H54 (cell line): ENCODE results near the gene MARCKSL1.
A peak's percentile ranks its signal among the peaks of the same experiment; 100 is the strongest.

Experiments
- DNase-seq: peaks from one replicate; pipeline ENCODE4 v3.0.0; 2011; ENCODE audit warnings: low spot score, mixed read lengths; ENCODE audit not compliant: insufficient read length
- FAIRE-seq: peaks from 3 replicates; lab custom pipeline; 2011; peaks lifted over from hg19 to GRCh38; lab: Jason Lieb, UNC
- POLR2A ChIP-seq: IDR thresholded peaks from 2 replicates; pipeline ENCODE4 v1.6.1; 2011; ENCODE audit warnings: low read depth, mild to moderate bottlenecking, low read length

The MARCKSL1 gene, protein sequence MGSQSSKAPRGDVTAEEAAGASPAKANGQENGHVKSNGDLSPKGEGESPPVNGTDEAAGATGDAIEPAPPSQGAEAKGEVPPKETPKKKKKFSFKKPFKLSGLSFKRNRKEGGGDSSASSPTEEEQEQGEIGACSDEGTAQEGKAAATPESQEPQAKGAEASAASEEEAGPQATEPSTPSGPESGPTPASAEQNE

DNA sequence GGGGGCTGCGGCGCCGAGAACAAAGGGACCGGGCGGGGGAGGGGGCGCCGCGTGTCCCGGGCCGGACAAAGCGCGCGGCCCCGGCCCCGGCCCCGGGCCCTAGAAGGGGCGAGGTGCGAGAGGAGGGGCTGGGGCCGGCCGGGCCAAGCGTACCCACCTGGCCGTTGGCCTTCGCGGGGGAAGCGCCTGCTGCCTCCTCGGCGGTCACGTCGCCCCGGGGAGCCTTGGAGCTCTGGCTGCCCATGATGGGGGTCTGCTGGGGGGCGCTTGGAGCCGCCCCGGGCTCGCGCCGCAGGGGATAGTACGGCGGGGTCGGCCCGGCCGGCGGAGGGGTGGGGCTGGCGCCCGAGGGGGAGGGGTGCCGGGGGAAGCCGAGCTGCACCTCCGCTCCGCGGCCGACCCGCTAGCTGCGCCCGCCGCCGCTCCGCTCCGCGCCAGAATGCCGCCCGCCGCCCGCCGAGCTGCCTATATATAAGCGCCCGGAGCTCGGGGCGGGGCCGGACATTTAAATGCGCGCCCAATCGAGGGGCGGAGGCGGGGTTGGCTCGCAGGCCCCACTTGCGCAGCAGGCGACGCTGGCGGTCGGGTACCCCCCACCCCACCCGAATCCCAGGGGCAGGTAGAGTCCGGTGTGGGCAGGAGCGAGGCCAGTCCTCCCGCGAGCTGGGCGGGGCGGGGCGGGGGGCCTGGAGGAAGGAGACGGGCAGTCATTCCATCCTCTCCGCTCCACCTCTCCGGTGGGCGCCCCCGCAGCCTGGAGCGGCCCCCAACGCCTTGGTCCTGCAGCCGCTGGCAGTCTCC is at the start of gene MARCKSL1:
Gene MARCKSL1 (minus strand): TSS at position 444 of the 801 bp plus-strand sequence. CDS start 200 bp downstream, at position 244.
- peak; percentile 81 for TF ChIP-seq POLR2A
- FAIRE-seq, result no peak
- no peak for DNase-seq

DNA sequence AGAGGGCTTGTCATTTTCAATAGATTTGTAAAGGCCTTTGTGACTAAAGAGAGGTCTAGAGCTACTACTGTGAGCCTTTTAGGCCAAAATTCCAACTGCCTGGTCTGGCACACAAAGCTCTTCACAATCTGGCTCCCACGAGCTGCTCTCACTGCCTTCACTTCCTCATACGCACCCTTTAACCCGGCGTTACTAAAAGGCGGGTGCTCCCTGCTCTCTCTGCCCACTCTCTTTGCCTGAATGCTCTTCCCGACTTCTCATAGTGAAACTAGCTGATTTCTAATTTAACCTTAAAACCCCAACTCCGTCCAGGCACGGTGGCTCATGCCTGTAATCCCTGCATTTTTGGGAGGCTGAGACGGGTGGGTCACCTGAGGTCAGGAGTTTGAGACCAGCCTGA is 44.0 kb upstream of the MARCKSL1 start:
- FAIRE-seq, result no peak
- no peak for DNase-seq
- no peak for TF ChIP-seq POLR2A

DNA sequence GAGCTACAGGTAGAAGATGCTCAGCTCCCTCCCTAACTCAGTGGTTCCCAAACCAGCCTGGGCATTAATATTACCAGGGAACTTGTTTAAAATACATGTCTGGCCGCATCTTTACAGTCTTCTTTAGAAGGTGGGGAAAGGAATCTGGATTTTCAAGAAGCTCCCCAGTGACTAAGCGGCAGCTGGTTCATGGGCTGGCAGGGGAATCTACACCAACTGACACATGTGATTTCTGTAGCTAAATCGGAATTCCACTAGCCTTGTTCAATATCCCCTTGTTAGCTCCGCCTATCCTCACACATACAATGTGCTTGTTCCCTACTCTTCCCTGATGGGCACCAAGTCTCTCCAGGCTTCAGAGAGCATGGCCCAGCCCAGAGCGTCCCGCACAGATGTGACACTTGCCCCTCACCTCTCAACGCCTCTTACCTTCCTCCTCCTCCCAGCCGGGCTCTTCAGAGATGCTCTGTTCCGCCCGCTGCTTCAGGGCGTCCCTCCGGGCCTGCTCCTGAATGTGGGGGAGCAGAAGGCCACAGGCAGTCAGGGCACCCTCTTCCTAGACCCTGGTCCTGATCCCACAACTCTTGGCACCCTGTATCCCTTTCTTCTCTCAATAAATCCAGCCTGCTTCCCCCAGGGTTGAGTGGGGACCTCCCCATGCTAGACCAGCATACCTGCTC is 41.6 kb upstream of the MARCKSL1 start:
- TF ChIP-seq POLR2A, result no peak
- DNase-seq (no peak), FAIRE-seq (no peak)

DNA sequence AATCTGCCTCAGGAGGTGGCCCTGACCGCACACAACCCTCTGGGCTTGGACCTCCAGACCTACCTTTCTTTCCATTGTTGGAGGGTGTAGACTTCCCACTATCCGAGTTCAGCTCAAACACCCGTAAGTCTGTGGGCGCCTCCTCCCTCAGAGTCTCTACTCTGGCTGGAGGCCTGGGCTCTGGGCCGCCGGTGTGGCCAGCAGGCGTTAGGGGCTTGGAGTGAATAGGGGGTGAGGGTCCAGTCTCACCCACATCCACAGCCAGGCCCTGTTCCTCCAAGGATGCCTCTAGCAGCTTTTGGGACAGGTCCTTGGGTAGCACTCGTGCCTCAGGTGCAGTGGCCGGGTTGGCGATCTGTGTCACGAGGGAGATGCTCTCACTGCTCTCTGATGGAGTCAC is 40.2 kb upstream of the MARCKSL1 start:
- DNase-seq, result no peak
- FAIRE-seq, result no peak
- no peak for TF ChIP-seq POLR2A

DNA sequence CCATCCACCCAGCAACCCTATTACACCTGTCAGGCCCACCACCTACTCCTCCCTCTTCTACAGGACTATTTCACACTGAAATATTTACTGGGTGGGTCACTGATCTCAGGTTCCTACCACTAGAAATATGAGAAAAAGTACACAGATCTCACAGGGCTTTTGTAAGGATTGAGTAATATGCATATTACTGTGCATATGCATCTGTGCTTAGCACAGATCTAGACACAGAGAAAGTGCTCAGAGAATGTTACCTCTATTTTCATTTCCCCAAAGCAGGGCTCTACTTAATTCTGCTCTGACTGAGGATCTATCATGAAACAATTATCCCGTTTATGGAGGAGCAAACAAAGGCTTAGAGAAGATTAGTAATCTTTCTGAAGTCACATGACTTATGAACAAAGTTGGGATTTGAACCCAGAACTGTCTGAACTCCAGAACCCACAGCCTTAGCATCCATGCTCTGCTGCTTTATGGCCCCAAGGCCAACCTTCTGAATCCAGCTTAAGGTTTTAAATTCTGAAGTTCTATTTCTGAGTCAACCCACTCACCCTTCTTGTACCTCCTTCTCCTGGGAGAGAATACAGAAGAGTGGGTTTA is 38.1 kb upstream of the MARCKSL1 start:
- DNase-seq (no peak), FAIRE-seq (no peak)
- no peak for TF ChIP-seq POLR2A

DNA sequence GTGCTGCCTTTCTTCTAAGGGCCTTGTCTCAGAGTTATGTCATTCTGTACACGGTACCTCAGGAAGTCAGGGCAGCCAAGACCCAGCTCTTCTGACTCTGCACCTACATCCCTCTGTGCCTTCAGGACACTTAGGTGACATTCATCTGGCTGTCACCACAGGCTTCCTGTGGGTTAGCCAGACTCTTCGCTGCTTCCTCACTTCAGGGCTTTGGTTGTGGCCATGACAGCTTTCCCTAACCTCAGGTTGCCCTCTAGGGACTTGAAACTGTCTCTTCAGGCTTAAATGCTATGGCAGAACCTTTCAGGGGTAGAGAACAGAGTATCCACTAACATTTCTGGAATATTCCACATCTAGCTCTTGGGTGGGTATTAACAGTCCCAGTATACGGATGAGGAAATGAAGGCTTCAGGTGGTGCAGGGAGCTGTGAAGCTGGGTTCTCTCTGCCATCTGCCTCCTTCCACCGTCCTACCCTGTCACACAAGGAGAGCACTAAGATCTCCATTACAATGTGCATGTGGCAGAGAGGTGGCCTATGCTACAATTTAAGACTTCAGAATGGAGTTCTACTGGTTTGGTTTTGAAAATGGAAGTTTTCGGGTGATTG is 36.2 kb upstream of the MARCKSL1 start:
- DNase-seq, result no peak
- TF ChIP-seq POLR2A, result no peak
- FAIRE-seq, result no peak

DNA sequence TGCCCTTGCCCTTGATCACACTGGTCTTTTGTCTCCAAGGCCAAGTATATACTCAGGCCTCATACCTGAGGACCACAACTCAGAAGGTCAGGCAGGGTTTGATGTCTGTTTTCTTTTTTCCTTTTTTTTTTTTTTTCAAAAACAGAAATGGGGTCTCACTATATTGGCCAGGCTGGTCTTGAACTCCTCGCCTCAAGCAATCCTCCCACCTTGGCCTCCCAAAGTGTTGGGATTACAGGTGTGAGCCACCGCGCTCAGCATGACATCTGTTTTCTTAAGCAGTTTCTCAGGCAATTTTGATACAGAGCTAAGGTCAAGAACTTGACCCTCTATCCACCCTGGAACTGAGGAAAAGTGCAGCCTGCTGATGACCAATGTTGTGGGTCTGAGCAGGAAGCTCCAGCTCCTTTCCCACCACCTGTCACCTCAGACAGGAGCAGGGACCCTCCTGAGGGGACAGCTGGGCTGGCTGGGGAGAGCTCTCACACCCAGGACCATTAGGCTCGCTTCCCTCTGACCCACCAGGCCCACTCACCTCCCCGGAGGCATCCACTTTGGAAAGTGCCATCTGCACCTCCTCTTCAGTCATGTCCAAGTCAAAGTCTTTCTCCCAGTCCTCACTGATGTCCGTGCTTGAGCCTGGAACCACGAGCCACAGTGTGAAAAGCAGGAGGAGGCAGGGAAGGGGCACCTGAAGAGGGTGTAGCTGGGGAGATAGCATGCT is 32.0 kb upstream of the MARCKSL1 start:
- TF ChIP-seq POLR2A, result no peak
- FAIRE-seq (no peak), DNase-seq (no peak)

DNA sequence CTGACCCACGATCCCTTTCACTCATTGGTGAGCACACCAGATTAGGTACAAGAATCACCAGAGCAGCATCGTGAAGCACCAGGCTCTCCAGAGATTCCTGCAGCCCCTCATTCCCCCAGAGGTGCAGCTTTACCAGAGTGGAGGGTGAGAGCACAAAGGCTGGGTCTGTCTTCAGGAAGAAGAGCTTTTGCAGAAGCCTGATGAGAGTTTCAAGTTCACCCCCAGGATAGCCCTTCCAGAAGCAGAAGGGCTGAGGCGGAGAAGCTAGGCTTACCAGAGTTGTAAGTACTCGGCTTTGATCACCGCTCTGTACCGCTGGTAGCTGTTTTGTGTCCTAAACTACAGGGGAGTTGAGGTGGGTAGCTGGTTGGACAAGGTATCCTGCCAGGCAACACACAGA is 29.4 kb upstream of the MARCKSL1 start:
- TF ChIP-seq POLR2A, result no peak
- FAIRE-seq (no peak), DNase-seq (no peak)

DNA sequence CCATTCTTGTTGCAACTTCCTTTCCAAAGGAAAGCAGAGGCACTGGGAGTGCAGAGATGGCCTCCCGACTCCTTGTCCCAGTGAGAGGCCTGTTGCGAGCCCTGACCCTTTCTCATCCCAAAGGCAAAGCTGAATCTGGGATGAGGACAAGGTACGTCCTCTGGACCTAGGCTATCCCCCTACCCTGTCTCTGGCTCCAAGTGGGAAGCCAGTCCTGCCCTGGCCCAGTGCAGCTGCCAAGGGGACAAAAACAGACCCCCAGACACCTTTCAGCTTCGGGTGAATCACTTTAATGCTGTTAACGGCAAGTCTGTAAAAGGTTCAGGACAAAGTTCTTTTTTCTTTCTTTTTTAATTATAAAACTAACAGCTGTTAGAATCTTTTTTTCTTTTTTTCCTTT is 28.8 kb upstream of the MARCKSL1 start:
- TF ChIP-seq POLR2A, result no peak
- FAIRE-seq (no peak), DNase-seq (no peak)

DNA sequence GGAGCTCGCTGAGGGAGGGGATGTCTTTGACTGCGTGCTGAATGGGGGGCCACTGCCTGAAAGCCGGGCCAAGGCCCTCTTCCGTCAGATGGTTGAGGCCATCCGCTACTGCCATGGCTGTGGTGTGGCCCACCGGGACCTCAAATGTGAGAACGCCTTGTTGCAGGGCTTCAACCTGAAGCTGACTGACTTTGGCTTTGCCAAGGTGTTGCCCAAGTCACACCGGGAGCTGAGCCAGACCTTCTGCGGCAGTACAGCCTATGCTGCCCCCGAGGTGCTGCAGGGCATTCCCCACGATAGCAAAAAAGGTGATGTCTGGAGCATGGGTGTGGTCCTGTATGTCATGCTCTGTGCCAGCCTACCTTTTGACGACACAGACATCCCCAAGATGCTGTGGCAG is 27.7 kb upstream of the MARCKSL1 start:
- TF ChIP-seq POLR2A, result no peak
- DNase-seq, result no peak
- no peak for FAIRE-seq

DNA sequence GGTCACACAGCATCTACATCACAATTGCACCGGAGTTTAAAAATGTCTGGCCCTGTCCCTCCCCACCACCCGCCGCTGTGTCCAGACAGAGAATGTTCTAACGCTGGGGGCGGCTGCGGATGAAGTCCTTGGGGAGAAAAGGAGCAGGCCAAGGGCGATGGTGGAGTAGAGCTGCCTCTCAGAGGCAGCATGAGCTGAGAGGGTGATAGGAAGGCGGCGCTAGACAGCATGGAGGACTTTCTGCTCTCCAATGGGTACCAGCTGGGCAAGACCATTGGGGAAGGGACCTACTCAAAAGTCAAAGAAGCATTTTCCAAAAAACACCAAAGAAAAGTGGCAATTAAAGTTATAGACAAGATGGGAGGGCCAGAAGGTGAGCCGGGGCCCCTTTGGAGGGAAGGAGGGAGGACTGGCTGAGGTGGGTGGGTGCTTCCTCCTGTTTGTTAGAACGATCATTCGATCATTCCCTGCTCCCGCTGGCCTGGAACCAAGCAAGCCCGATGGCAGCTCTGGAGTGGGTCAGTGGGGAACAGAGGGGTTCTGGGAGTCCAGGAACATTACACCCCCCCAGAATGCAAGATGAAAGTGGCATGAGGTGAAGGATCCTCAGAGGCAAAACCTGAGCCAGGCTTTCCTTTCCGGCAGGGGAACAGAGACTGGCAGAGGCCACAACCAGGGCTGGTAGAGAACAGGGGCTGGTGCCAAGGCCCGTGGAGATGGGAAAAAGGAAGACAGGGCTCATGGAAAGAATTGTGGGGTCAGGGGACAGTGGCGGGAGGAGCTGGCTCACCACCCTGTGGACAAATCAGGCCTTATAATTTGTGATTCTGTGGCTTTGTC is 26.7 kb upstream of the MARCKSL1 start, which contains the start of the genes FAM229A and TSSK3:
Gene FAM229A (minus strand): TSS at position 12 of the 840 bp plus-strand sequence. CDS start 394 bp downstream, outside the sequence.
Gene TSSK3 (plus strand): TSS at position 66 of the 840 bp plus-strand sequence. CDS start 163 bp downstream, at position 229.
- FAIRE-seq, result no peak
- TF ChIP-seq POLR2A, result no peak
- no peak for DNase-seq

DNA sequence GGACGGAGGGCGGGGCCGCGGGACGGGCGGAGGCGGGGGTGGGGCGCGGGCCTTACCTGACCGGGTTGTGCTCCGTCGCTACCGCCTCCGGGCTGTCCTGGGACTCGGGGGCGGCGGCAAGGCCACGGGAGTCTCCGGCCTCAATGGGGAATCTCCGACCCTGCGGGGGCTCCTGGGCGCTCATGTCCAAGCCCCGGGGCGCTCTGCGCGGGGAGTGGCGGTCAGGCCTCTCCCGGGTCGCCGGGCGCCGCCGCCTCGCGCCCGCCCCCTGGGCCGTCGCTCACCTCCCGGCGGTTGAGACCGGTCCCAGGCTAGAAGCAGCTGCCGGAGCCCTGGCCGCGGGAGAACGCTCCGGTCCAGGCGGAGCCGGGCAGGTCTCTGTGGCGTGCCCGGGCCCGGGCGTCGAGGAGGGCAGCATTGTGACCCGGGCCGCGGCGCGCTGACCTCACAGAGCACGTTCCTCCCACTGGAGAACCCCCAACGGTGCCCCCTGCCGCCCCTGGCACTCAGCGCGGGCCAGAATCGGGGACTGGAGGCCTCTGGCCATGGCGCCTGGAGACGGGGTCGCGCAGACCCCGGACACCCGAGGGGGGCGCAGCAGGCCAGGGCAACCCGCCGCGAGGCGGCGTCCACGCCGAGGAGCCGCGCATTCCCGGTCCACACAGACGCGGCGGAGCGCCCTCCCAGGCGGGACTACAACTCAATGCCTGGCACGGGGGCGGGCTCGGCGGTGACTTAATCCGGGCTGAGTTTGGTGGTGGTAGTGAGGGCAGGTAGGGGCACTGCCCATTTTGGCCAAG is 25.8 kb upstream of the MARCKSL1 start:
- DNase-seq, result no peak
- FAIRE-seq, result no peak
- TF ChIP-seq POLR2A, result no peak
